ENCODE data around the gene THSD7B. TPM values are rescaled to one million over a fixed set of nuclear protein-coding genes. Genes with fewer than 3 reads are reported as not detected.

THSD7B gene
- total RNA-seq, 1 donor from 2014 or later = not detected

DNA sequence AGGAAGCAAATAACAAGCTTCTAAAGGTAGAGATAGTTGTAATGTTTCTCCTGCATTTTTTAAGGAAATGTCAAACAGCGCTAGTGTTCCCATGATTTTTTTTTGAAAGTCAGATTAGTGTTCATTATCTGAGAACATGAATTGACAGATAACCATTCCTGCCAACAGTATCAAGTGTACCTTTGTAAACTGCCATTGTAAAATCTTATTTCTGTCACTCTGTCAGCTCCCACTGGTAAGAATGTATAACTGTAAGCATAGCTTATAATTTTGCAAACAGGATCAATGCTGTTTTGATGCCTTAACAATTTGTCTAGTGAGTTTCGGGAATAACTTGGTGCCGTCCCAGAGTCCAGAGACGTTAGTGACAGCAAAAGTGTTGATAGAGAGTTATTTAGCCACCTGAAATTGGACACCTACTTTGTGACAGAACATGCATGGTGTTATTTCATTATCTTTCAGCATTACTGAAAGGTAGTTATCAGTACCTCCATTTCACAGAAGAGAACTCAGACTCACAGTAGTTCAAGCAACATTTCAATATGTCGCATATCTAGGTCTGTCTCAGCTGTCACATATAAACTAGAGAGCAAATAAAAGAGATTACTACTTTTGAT is 221.4 kb downstream of the THSD7B start:
- H3K4me3 ChIP-seq (ENCODE audit: low read depth, low read length) = no peak overlapping the region
- no peaks in the 10 kb centered on the region for H3K36me3 ChIP-seq (ENCODE audit: control insufficient read depth, insufficient read depth, low read length)
- FAIRE-seq = peak; percentile 40
- no peak for TF ChIP-seq CTCF (IDR thresholded peaks at IDR 0.05; ENCODE audit: insufficient read depth, low read length, severe bottlenecking)
- no peaks in the 10 kb centered on the region for H3K27me3 ChIP-seq (ENCODE audit: control insufficient read depth, insufficient read depth, low read length)
- no peak for DNase-seq (ENCODE audit: low read depth)

GRCh38 chr2:136990316-136990715 is 225.0 kb downstream of the THSD7B start:
- Histone ChIP-seq H3K4me3 (ENCODE audit: low read depth, low read length) (no peak overlapping the region), H3K36me3 (ENCODE audit: control insufficient read depth, insufficient read depth, low read length) (no peaks in the 10 kb centered on the region), H3K27me3 (ENCODE audit: control insufficient read depth, insufficient read depth, low read length) (no peaks in the 10 kb centered on the region)
- TF ChIP-seq CTCF (IDR thresholded peaks at IDR 0.05; ENCODE audit: insufficient read depth, low read length, severe bottlenecking) = no peak
- FAIRE-seq = no peak
- no peak for DNase-seq (ENCODE audit: low read depth)

- no peak for TF ChIP-seq CTCF (IDR thresholded peaks at IDR 0.05; ENCODE audit: insufficient read depth, low read length, severe bottlenecking)
- H3K4me3 ChIP-seq (ENCODE audit: low read depth, low read length) = no peak overlapping the region
- no peaks in the 10 kb centered on the region for H3K27me3 ChIP-seq (ENCODE audit: control insufficient read depth, insufficient read depth, low read length)
- DNase-seq (ENCODE audit: low read depth) (no peak), FAIRE-seq (no peak)
- no peaks in the 10 kb centered on the region for H3K36me3 ChIP-seq (ENCODE audit: control insufficient read depth, insufficient read depth, low read length)
These were observed 229.4 kb downstream of the THSD7B start for GRCh38 chr2:136994793-136995192.

GRCh38 chr2:136997557-136997956 is 232.2 kb downstream of the THSD7B start:
- DNase-seq (ENCODE audit: low read depth) (peak; percentile 5), FAIRE-seq (no peak)
- Histone ChIP-seq H3K4me3 (ENCODE audit: low read depth, low read length) (no peak overlapping the region), H3K36me3 (ENCODE audit: control insufficient read depth, insufficient read depth, low read length) (no peaks in the 10 kb centered on the region), H3K27me3 (ENCODE audit: control insufficient read depth, insufficient read depth, low read length) (no peaks in the 10 kb centered on the region)
- no peak for TF ChIP-seq CTCF (IDR thresholded peaks at IDR 0.05; ENCODE audit: insufficient read depth, low read length, severe bottlenecking)

DNA sequence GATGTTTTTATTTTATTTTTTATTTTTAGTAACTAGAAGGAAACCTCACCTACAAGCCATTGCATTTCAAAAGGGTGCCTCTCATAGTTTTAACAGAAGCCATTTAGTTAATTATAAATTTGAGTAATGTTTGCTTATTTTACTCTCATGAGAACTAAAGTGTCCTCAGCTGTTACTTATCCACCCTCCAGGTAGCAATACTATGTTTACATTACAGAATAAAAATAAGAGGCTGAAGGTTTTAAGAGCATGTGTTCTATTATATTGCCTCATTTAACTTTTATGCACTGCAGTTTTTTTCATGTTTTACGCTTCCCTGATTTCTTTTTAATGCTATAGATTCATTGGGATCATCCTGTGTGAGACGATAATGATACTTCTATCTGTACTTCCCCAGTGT is 235.5 kb downstream of the THSD7B start:
- DNase-seq (ENCODE audit: low read depth) (no peak), FAIRE-seq (no peak)
- no peak for TF ChIP-seq CTCF (IDR thresholded peaks at IDR 0.05; ENCODE audit: insufficient read depth, low read length, severe bottlenecking)
- no peaks in the 10 kb centered on the region for H3K27me3 ChIP-seq (ENCODE audit: control insufficient read depth, insufficient read depth, low read length)
- H3K36me3 ChIP-seq (ENCODE audit: control insufficient read depth, insufficient read depth, low read length) = no peaks in the 10 kb centered on the region
- H3K4me3 ChIP-seq (ENCODE audit: low read depth, low read length) = no peak overlapping the region

GRCh38 chr2:137002896-137003295 is 237.6 kb downstream of the THSD7B start:
- FAIRE-seq (no peak), DNase-seq (ENCODE audit: low read depth) (no peak)
- no peak for TF ChIP-seq CTCF (IDR thresholded peaks at IDR 0.05; ENCODE audit: insufficient read depth, low read length, severe bottlenecking)
- Histone ChIP-seq H3K27me3 (ENCODE audit: control insufficient read depth, insufficient read depth, low read length) (no peaks in the 10 kb centered on the region), H3K4me3 (ENCODE audit: low read depth, low read length) (no peak overlapping the region), H3K36me3 (ENCODE audit: control insufficient read depth, insufficient read depth, low read length) (no peaks in the 10 kb centered on the region)

Measured in bronchial epithelial cell (primary cell).